CD4-positive, alpha-beta T cell treated with Interleukin-1 beta for 1 hour (primary cell): ENCODE measurements around the gene SH3TC1.

Experiments
- DNase-seq, 2 donors: peaks; one replicate each; pipeline ENCODE4 v3.0.0-alpha.2; 2020 to 2022

The SH3TC1 gene

DNA sequence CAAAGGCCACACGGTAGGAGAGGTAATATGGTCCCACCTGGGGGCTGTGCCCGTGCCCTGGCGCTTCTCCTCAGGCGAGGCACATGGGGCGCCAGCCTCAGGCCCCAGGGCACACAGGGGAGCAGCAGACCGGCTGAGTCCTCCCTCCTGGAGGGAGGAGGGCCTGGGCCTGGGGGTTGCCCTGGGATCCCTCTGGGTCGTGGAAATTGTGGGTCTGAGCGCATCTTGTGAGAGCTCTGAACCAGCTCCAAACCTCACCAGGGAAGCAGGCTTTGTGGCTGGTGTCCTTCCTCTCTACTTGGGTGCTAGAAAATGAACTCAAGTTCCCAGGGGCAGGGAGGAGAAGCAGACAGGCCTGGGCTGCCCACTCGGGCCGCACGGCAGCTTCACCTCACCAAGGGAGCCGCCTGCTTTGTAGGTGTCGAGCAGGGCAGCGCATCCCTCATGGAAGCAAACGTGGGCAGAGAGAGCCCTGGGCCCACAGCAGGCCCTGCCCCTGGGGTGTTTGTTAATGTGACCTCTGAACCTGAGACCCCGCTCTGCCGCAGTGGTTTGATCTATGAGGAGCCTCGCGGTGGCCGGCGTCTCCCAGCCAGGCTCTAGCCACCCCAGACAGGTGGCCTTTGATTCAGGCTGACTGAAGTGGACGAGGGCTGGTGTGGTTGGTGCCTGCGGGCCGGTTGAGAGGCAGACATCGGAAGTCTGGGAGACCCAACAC, 81.2 kb downstream of the SH3TC1 start:
- DNase-seq, result no peak

DNA sequence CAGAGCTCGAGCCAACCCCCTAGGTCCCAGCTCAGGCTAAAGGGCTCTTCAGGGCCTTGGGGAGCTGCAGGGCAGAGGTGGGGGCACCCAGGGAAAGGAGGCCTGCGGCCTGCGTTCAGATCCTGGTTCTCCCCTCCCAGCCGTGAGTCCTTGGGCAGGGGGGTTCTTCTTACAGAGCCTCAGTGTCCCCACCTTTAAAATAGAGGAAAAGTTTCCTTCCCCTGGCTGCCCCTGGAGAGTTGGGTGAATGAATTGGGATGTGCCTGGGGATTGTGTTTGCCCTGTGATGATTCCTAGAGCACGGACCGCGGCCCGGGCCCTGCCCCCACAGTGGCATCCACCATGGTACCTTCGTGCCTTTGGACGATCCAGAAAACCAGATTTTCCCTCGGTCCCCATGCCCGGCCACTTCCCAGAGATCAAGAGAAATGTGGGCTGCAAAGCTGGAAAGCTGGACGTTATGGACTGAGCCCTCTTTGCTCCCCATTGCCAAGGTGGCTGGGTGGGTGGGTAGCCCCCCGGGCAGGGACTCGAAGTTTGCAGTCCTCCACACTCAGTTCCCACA, 81.9 kb downstream of the SH3TC1 start:
- DNase-seq, result no peak

DNA sequence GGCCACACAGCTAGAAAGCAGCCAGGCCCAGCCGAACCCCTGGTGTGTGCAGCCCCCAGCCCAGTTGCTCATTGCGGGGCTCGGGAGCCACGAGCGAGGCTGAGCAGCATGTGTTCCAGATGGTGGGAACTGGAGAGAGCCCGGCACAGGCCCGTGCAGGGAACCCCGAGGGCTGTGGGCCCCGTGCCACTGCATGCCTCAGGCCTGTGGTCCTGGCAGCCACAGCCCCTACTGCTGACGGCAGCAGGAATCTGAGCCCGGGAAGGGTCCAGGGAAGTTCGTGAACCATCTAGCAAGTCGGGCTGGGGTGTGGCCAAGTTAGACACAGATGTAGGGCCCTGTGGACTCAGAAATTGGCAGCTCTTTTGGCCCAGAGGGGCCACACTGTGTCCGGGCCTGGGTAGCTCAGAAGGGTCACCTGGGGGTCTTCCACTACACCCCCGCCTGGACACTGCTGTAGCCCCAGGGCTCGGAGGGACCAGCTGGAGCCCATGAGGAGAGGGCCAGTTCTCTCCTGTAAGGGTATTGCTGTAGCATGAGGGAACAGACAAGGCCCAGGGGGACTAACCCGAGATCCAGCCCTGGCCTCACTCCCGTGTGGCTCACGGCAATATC, 82.5 kb downstream of the SH3TC1 start:
- DNase-seq, result no peak

DNA sequence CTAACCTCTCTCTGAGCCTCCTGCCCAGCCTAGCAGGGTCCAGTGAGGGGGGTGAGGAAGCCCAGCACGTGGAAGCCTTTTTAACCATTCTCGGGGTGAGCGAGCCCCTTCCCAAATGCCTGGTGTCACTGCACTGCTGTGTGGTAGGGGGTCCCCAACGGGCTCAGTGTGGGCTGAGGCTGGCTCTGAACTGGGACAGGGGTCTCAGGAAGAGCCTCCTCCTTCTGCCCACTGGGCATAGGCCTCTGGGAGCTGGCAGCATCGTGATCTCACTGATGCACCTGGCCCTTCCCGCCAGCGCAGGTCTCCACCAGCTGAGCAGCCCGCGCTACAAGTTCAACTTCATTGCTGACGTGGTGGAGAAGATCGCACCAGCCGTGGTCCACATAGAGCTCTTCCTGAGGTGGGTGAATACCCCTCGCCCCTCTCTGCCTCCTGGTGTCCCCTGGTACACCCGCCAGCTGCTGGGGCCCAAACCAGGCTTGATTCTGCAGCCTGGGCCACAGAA, 83.1 kb downstream of the SH3TC1 start:
- no peak for DNase-seq

DNA sequence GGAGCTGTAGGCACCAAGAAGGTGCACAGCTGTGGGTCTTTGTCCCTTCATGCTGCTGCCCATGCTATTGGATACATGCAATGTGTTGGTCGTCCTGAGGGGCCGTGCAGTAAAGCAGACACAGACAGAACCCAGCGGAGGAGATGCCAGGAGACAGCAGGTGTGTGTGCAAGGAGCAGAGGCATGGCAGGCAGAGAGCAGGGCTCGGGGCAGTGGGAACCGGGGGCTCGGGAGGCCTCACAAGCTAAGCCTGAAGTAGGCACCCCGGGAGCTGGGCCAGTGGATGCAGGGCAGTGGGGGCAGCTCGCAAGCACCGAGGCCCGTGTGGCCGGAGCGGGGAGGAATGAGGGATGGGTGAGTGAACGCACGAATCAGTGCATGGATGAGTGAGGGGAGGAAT, 83.7 kb downstream of the SH3TC1 start:
- DNase-seq, result no peak

DNA sequence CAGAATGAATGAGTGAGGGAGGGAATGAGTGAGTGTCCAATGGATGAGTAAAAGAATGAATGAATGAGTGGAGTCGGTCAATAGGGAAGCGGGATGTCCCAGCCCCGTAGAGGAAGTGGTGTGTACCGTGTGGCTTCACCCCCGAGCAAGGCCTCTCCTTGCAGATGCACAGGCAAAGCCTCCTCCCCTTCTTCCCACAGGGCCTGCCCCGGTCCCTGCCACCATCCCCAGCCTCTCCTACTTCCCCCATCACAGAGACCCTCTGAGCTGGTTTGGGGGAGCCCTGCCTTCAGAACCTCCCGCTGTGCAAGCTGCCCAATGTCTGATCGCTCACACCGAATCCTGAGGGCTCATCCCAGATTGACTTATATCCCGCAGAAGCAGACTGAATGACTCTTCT, 84.1 kb downstream of the SH3TC1 start:
- DNase-seq, result no peak

DNA sequence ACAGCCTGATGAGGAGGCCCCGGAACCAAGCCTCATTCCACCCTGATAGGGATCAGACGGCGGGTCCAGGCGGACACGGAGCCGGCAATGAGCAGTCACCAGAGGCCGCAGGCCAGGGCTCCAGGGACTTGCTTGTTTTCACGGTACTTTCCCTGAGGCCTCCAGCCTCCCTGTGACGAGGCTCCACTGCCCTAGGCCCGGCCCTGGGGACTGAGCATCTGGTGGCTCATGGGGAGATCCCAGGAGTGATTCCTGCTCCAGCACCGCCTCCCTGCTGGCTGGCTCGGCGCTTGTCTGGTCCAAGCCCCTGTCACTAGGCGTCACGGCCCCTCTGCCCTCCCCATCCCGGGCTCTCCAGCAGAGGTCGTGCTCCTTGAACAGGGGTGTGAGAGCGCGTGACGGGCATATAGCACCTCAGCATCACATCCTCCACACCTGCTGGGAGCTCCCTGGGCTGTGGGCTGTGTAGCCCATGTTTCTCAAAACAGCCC, 84.6 kb downstream of the SH3TC1 start:
- DNase-seq, result no peak

DNA sequence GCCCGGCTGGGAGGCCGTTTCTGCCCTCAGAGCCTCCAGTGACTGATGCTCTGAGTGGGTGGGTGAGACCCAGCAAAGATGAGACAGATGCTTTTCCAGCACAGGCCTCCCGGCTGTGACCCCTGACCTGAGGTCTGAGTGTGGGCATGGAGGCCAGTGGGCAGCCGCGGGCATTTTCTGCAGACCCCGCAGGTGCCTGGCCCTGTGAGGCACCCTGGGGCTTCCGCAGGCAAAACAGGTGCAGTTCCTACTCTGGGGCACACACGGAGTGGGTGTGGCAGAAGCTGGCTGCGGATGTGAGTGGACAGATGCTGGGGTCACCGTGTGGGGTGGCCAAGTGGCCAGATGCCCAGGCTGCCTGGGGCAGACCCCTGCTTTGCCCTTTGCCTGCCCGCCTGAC, 85.3 kb downstream of the SH3TC1 start:
- DNase-seq, result no peak

DNA sequence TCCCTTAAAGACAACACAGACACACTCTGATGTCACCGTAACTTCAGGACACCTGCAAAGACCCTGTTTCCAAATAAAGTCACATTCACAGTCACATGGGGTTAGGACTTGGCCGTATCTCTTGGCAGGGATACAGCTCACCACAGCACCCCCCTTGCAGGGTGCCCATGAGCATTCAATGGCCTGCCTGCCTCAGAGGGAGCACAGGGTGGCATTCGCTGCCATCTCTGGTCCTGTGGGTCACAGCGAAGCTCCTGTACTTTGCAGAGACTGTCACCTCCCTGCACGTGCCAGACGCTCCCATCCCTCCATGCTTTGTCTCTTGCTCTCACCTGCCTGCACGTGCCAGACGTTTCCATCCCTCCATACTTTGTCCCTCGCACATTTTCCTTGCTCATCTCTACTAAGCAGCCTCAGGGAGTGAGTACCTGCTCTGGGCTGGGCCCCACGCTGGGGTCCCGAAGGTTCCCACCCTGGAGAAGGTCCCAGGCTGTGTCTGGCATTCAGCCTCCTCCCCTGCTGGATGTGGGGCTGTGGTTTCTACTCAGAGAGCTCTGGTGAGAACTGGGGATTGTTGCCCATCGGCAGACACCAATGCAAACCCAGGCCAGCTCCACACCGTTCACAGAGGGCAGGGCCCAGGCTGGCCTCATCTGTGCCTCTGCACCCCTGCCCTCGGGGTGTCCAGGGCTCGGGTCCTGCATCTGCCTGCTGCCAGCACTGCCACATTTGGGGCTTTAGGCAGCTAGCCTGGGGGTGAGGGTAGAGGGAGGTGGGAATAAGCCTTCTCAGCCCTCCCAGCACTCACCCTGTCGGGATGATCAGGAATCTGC, 86.3 kb downstream of the SH3TC1 start:
- no peak for DNase-seq

DNA sequence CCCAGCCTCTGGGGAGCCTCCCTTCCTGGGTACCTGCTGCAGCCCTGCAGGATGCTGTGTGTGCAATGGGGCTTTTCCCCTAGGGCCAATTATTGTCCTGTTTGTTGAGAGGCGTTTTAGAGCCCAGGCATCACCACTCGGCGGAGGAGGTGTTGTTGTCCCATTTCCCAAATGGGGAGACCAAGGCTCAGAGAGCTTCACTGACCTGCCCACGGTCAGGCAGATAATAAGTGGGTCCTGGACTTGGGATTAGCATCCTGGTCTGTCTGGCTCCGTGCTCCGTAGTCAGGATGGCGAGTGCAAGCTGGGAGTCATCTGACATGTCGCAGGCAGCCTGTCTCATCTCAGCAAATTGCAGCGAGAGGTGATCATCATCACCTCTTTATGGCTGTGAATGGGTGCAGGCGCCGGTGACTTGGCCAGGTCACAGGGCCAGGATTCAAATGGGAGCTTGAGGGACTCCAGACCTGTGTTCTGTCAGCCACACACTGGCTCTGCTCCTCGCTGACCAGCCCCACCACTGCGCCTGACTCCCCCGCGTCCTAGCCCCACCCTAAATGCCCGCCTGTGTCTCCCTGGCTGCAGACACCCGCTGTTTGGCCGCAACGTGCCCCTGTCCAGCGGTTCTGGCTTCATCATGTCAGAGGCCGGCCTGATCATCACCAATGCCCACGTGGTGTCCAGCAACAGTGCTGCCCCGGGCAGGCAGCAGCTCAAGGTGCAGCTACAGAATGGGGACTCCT, 87.1 kb downstream of the SH3TC1 start:
- no peak for DNase-seq

DNA sequence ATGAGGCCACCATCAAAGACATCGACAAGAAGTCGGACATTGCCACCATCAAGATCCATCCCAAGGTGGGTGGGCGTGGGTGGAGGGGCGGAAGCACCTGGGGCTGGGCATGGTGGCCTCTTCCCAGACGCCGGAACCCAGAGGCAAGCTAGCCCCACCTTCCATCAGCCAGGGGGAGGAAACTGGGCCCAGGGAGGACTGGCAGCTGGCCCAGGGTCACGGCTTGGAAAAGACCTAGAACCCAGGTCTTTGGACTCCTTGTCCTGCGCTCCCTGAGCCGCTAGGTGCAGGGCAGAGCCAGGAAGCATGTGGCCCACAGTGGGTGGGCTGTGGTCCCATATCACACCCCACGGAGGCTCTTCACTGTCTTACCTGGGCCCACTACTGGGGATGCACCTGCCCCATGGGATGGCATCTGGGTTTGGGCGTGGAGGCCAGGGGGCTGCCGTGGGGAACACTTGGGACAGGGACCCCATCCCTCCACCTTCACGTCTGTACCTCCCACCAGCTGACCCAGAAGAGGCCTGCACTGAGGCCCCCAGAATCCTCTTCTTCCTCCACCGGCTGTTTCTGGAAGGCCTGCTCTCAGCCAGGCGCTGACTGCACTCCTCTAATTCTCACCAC, 87.7 kb downstream of the SH3TC1 start:
- DNase-seq, result no peak

DNA sequence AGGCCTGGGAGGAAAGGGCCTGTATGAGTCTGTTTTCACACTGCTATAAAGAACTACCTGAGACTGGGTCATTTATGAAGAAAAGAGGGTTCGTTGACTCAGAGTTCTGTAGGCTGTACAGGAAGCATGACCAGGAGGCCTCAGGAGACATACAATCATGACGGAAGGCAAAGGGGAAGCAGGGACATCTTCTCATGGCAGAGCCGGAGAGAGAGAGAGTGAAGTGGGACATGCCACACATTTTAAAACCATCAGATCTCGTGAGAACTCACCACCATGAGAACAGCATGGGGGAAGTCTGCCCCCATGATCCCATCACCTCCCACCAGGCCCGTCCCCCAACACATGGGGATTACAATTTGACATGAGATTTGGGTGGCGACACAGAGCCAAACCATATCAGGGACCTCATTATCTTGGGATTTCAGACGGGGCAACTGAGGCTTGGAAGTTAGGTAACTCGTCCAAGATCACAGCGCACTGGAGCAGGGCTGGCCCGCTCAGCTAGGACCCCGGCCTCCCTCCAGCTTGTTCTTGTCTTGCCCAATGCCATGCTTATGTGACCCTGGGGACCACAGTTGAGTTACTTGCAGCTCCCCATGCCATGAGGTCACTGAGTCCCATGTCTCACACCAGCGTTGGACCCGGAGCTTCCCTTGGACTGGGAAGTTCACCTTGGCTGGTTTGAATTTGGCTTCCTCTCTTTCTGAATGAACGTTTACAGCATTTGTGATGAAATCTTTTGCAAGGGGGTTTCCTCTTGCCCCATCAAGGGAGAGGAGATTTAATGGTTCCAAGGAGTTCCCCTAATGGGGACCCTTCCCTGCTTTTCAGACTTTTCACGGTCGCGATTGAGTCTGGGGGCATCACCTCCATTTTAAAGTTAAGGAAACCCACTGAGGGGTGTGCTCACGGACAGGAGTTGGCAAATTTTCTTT, 88.5 kb downstream of the SH3TC1 start:
- DNase-seq, result no peak

DNA sequence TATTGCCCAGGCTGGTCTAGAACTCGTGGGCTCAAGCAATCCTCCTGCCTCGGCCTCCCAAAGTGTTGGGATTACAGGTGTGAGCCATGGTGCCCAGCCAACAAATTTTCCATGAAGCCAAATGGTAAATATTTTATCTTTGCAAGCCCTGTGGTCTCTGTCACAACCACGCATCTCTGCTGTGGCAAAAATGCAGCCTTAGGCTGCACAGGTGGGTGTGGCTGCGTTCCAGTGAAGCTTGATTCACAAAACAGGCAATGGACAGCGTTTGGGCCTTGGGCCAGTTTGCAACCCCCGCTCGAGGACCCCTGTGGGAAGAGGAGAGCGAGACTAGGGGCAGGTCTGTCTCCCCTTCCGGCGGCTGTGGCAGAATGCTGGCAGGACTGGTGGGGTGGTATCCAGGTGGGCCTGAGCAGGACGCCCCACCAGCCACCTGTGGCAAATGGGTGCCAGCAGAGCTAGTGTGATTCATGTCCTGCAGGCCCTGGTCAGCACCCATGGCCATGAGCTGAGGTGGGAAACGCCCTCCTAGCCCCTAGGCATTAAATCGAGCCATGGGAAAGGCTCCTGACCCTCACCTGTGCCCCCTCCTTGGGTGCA, 90.2 kb downstream of the SH3TC1 start:
- DNase-seq, result no peak

DNA sequence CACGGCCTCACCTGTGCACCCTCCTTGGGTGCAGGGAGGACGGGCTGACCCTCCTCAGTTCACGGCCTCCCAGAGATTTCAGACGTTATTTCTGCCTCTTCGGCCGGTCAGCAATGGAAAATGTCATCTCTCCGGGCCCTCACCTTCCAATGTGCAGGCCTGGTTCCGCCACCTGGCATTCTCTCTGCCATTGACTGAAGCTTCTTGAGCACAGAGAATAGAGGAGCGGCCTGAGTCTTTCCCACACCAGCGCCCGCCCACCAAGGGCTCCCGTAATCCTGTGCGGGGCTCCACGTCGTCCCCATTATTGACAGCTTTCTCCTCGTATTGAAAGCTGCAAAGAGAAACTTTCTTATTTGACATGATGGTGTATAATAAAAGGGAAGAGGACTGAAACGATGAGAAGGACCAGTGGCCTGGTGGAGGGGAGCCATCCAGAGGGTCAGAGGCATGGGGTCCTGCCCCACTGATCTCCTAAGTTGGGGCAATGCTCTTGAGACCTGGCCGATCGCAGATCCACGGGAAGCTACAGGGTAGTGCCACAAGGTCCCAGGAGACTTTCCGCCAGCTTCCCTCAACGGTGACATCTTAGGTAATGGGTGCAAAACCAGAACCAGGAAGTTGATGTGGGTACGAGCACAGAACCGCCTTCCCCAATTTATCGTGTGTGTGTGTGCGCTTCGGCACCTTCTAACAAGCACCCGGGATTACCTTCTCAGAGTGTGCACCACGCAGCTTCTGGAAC, 91.0 kb downstream of the SH3TC1 start:
- no peak for DNase-seq

DNA sequence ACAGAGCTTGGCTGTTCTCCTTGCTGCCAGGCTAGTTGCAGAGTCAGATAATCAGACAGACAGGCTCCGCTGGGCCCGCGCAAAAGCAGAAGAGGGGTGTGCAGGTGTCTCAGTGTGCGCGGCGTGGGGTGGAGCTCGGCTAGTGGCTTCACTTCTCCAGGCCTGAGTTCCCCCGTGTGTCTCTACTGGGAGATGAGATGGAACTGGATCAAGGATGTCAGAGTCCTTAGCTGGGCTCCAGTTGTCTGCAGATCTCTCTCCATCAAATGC, 91.5 kb downstream of the SH3TC1 start:
- no peak for DNase-seq
